Panc1 (cell line): ENCODE data around the gene MAST4. TPM values are rescaled to one million over a fixed set of nuclear protein-coding genes. Genes with fewer than 3 reads are reported as not detected.
A peak's percentile ranks its signal among the peaks of the same experiment; 100 is the strongest.

ENCODE experiments used
- ATAC-seq: fragments of 200-7000 bp; cut with Tn5 transposase; 2 replicates; pipeline ENCODE4 v1.9.1; 2020; ENCODE audit warnings: mild to moderate bottlenecking, moderate library complexity
- BruUV-seq: library from RNA; stranded (reverse); fragments of 400-500 nt; replicated peaks from 2 replicates; lab custom pipeline; 2021; lab: Mats Ljungman, UMichigan
- CTCF ChIA-PET: fragments of 300-600 bp; sonication (Branson Sonifier 250); formaldehyde crosslinking; loops from one replicate; lab custom pipeline; 2022; ENCODE audit warnings: antibody characterized with exemption; lab: Charles Lee
- POLR2A ChIA-PET: fragments of 300-600 bp; sonication (Branson Sonifier 250); formaldehyde crosslinking; loops from one replicate; lab custom pipeline; 2022; ENCODE audit warnings: antibody characterized with exemption; lab: Charles Lee
- DNase-seq: peaks from one replicate; pipeline ENCODE4 v3.0.0-alpha.2; 2010; ENCODE audit warnings: low read depth, low spot score
- H3K27ac ChIP-seq: 2 replicates; pipeline ENCODE4 v1.5.1; 2011; ENCODE audit warnings: mild to moderate bottlenecking, low read length, inconsistent platforms
- H3K27me3 ChIP-seq: fragments of 200-500 bp; sonication (Bioruptor generic); 2 replicates; pipeline ENCODE4 v1.6.0; 2014; ENCODE audit warnings: low read length, inconsistent platforms; ENCODE audit not compliant: control insufficient read depth, insufficient read depth
- H3K36me3 ChIP-seq: fragments of 200-500 bp; sonication (Bioruptor generic); 2 replicates; pipeline ENCODE4 v1.5.1; 2014; ENCODE audit warnings: inconsistent platforms, mild to moderate bottlenecking, low read length, moderate library complexity; ENCODE audit not compliant: control insufficient read depth, insufficient read depth
- H3K4me1 ChIP-seq: 2 replicates; pipeline ENCODE4 v1.5.1; 2011; ENCODE audit warnings: inconsistent platforms, mild to moderate bottlenecking, low read length, moderate library complexity; ENCODE audit not compliant: control insufficient read depth, insufficient read depth
- H3K4me3 ChIP-seq, 2 experiments: 2 replicates each; pipeline ENCODE4 v1.5.1; 2011 to 2012; ENCODE audit warnings: low read depth in 2 of 2, low read length in 2 of 2, mild to moderate bottlenecking in 2 of 2, inconsistent platforms in 1 of 2, moderate library complexity in 1 of 2
- H3K9me3 ChIP-seq: fragments of 200-500 bp; sonication (Bioruptor generic); 2 replicates; pipeline ENCODE4 v1.5.1; 2014; ENCODE audit warnings: low read depth, mild to moderate bottlenecking, inconsistent platforms, low read length, moderate library complexity; ENCODE audit not compliant: control insufficient read depth, insufficient read depth
- POLR2AphosphoS5 ChIP-seq: IDR thresholded peaks from 2 replicates; pipeline ENCODE4 v1.6.1; 2012; ENCODE audit warnings: mild to moderate bottlenecking, low read depth, low read length, moderate library complexity
- REST ChIP-seq, 2 experiments: IDR thresholded peaks; 2 replicates each; pipeline ENCODE4 v1.6.1; 2011 to 2012; ENCODE audit warnings: low read depth in 2 of 2, control low read depth in 1 of 2, low read length in 1 of 2, mild to moderate bottlenecking in 1 of 2, moderate library complexity in 1 of 2; ENCODE audit not compliant: insufficient read depth in 1 of 2
- in situ Hi-C: cut with HindIII; loops from 2 replicates; pipeline ENCODE4 v1.10.0; 2016; ENCODE audit warnings: low sequenced_read_pairs, low pct_unique_long_range_greater_than_20kb
- intact Hi-C: fragments of 100-400 bp; cut with micrococcal nuclease; formaldehyde crosslinking; loops from one replicate; pipeline ENCODE4 v1.10.0; 2022; ENCODE audit not compliant: unreplicated experiment
- total RNA-seq: library from RNA; stranded (reverse); gene quantifications from one replicate; pipeline ENCODE4 v1.2.1, GENCODE V29; 2021; ENCODE audit not compliant: unreplicated experiment
- TF ChIP-seq, protein P1 (sequence below): fragments of 450-650 bp; IDR thresholded peaks from 2 replicates; pipeline ENCODE4 v1.5.1; 2017; ENCODE audit warnings: mild to moderate bottlenecking

MAST4 gene
- total RNA-seq, 1 experiment from 2014 or later, result 1.8 TPM

- DNase-seq (peak; percentile 46), ATAC-seq (peak; percentile 80; the same call in 1 of the 2 replicates)
- Histone ChIP-seq H3K36me3 (no peaks in the 10 kb centered on the region; the same call in 1 of the 2 replicates), H3K4me1 (no peaks in the 10 kb centered on the region), H3K9me3 (no peaks in the 10 kb centered on the region), H3K27me3 (peaks cover 2% of the 10 kb centered on the region; the same call in 1 of the 2 replicates), H3K27ac (no peak overlapping the region), H3K4me3 (no peak overlapping the region; a peak in 1 of 4 replicates)
- TF ChIP-seq, protein P1, sequence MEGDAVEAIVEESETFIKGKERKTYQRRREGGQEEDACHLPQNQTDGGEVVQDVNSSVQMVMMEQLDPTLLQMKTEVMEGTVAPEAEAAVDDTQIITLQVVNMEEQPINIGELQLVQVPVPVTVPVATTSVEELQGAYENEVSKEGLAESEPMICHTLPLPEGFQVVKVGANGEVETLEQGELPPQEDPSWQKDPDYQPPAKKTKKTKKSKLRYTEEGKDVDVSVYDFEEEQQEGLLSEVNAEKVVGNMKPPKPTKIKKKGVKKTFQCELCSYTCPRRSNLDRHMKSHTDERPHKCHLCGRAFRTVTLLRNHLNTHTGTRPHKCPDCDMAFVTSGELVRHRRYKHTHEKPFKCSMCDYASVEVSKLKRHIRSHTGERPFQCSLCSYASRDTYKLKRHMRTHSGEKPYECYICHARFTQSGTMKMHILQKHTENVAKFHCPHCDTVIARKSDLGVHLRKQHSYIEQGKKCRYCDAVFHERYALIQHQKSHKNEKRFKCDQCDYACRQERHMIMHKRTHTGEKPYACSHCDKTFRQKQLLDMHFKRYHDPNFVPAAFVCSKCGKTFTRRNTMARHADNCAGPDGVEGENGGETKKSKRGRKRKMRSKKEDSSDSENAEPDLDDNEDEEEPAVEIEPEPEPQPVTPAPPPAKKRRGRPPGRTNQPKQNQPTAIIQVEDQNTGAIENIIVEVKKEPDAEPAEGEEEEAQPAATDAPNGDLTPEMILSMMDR, result peak; percentile 78
- no peak for TF ChIP-seq POLR2AphosphoS5
- TF ChIP-seq REST (IDR thresholded peaks at IDR 0.05; ENCODE audit: insufficient read depth in 1 of 2, low read depth in 2 of 2, low read length in 1 of 2), result no peak
- ChIA-PET CTCF (no interaction called here), POLR2A (no interaction called here)
- in situ Hi-C loops (no loop called here), intact Hi-C loops (loop anchor here (10.0 kb wide), 2 partner anchors 340 to 390 kb away; no protein-coding TSS in a partner anchor)
- no TSS peak for BruUV-seq
Observed at GRCh38 chr5:66814146-66814991, 218.2 kb downstream of the MAST4 start.

- CTCF ChIA-PET, result no interaction called here
- ATAC-seq (no peak), DNase-seq (no peak)
- TF ChIP-seq POLR2AphosphoS5, result no peak
- TF ChIP-seq, protein P1, result no peak
- Histone ChIP-seq H3K36me3 (no peaks in the 10 kb centered on the region; the same call in 1 of the 2 replicates), H3K4me3 (no peak overlapping the region), H3K4me1 (no peaks in the 10 kb centered on the region), H3K27ac (no peak overlapping the region), H3K27me3 (no peaks in the 10 kb centered on the region), H3K9me3 (no peaks in the 10 kb centered on the region)
- intact Hi-C loops, result loop anchor here (10.0 kb wide), 2 partner anchors 336 to 386 kb away; no protein-coding TSS in a partner anchor
- no TSS peak for BruUV-seq
- in situ Hi-C loops, result no loop called here
- POLR2A ChIA-PET, result no interaction called here
Observed at GRCh38 chr5:66818304-66818934, 222.2 kb downstream of the MAST4 start.
